Hypothalamus (tissue), 51 donors: ENCODE results near the gene ROBO4.

ENCODE experiments used
- DNase-seq, 51 donors: peaks; one replicate each; lab custom pipeline; 2025; lab: John Stamatoyannopoulos, UW

Gene ROBO4

DNA sequence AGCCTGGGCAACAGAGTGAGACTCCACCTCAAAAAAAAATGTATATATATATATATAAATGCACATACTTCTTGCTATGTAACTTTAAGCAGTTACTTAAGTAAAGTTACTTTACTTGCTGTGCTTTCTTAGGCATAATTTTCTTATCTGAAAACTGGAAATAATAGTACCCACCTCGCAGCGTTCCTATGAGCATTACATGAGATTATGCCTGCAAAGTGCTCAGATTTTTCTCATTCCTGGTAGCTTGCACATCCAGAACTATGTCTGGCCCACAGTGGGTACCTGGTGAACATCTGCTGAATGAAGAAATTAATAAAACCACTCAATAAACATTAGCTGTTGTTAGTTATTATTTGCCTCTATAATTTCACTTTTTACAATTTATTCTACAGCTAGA is 38.5 kb downstream of the ROBO4 start:
- no peak for DNase-seq

DNA sequence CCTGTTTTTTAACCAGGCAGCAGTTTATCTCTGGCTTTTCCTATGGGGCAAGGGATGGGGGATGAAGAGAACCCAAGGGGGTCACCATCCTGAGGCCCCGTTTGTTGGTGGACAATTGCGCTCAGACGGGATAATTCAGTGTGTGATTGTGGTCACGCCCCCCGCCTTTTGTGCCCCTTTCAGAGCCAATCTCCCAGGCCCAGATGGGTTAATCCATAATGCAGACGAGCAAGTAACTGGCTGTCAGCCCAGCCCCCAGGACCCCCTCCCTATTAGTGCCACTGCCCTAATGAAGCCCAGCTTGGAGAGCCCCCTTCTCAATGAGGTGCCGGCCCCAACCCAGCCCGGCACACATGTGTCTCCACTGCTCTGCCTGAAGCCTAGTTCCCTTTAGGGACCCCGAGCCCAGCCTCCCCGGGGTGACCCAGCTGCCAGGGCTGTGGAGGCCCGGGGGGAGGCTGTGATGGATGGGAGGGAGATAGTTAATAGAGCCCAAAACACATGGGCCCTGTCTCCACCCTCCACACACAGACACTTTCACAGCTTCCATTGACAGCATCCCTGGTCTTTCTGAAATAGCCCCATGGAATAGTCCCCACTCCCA is 51.5 kb downstream of the ROBO4 start:
- DNase-seq: no peak

DNA sequence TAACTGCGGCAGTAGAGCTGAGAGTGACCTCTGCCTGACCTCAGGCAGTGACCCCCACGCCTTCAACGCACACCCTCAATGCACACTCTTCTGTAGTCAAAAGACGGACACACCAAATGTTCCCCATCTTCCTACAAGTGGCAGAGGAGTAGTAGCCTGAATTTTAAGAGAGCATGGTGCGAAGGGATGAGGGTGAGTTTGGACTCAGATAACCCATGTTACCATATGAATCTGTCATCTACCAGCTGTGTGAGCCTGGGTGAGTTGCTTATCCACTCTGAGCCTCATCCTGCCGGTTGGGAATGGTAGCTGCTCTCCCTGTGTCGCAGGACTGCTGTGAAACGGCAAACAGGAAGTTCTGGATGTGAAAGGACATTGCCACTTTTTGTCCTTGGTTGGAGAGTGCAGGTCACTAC is 53.0 kb downstream of the ROBO4 start:
- no peak for DNase-seq

DNA sequence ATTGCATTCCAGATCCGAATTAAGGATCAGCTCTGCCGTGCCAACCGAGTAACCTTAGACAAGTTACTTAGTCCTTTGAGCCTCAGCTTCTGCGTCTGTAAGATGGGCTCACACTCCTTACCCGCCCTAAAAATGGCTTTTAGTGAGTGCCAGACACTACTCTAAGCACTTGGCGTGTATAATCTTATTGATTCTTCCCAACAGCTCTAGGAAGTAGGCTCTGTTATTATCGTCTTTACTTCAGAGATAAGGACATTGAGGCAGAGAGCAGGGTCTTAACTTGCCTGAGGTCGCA is 54.1 kb downstream of the ROBO4 start:
- no peak for DNase-seq

DNA sequence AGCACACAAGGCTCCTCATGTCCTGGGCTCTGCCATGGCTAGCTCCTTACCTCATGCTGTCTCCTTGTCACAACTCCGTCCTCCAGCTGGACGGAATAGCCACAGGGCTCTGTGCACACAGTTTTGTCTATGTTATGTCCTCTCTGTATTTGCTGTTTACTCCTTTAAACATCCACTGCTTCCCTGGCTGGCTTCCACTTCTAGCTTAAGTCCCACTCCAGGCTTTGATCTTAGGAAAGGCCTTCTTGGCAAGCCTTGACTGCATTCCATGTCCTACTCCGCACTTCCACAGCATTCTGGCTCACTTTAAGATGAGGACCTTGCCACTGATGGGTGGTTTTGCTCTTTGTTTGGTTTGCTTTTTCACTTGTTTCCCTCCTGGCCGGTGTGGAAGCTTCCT is 55.4 kb downstream of the ROBO4 start:
- DNase-seq: no peak

DNA sequence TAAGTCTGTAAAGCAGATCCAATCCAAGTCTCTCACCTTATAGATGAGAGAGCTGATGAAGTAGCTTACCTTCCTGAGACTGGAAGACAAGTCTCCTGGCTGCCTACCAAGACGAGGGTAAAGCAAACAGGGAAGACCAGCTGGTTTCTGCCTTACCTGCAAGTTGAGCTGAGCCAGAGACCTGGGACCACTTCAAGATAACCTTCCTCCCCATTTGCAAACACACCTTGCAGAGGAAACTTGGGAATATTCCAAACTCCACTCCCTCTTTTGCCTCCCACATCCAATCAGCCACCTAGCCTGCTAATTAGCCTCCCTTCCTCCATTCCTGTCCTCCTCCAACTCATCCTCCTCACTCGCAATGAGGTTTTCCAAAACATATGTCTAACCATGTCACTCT is 55.8 kb downstream of the ROBO4 start:
- no peak for DNase-seq

DNA sequence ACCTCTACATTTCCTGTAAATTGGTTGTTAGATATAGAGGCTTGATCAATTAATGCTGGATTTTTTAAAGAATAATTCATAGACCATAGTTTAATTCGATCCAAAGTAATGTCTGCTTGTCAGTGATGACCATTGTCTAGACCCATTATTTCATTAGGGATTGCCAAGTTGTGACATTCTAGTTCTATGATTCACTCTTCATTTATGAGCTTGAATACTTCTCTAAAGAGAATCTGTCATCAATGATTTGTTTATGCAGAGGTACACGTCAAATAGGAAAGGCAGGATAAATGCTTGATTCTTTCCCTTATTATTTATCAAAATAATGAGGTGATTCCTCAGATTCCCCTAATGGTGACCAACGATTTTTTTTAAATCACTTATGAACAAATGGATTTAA is 56.5 kb downstream of the ROBO4 start:
- DNase-seq: no peak

DNA sequence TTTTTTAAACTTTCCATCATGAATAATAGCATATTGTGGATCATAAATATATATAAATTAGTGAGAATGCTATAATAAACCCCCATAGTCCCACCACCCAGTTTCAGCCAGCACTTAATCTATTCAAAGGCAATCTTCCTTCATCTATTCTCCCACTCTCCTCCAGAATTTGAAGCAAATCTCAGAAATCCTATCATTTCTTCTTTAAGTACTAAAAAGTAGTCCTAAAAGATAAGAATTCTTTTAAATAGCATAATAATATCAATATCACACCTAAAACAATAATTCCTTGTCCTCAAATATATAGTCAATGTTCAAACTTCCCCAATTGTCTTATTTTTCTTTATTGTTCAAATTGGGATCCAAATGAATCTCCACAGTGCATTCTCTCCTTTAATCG is 57.0 kb downstream of the ROBO4 start:
- no peak for DNase-seq

DNA sequence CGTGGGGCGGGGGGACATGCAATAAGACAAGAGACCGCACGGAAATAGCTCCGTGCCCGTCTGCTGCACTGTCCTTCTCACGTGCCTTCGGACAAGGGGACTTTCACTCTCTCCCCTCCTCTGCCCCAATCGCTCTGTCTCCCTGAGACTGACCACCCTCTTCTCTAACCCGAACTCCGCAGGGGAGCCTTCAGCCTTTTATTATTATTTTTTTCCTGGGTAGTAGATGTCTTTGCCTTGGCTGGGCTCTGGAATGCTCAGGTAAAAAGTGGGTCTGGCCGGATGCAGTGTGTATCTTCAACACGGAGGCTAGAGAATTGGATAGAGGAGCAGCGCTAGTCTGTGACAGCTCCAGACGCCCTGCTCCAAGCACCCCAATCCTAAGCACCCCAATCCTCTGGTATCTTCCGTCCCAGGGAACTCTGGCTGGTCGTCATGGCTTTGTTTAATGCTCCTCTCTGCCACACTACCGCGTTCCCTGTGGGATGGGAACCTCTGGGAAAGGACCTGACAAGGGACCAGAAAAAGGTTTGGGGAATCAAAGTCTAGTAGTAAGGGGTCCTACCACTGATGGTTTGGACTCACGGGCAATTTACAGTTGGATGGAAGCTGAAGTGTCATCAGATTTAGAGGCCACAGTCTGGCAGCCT is 57.6 kb downstream of the ROBO4 start:
- no peak for DNase-seq

DNA sequence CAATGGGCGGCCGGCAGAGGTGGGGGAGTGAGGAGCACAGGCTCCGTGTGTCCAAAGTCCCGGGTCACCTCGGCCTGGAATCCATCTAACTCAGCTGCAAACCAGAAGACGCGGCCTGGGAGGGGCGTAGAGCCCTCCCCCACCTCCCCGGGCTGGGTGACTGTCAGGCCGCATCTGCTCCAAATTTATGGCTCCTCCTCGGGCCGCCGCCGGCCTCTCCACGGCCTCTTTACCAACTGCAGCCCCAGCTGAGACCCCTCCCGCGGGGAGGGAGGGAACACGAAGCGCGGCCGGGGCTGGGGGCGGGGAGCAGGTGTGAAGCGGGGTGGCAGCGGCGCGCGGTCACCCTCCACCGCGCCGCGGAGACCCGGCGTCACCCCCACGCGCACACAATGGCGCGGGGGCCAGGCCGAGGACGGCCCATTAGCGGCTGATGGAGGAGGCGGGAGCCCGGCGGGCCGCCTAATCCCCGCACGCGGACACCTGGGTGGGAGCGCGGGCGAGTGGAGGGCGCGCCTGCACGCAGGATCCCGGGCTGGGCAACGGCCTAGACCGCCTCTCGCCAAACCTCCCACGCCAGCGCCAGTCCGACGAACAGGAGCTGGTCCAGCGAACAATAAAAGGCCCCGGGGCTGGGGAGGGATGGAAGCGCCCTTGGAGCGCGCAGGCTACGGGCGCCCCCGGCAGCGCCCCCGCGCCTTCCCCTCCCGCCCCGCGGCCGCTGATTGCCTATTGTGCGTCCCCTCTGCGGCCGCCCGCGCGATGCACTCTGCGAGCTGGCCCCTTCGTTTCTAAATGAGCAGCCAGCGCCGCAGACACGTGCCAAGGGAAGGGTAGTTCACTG is 58.3 kb downstream of the ROBO4 start:
- peak in 4 of 51 donors; percentile 5 to 17 (median 6) for DNase-seq

DNA sequence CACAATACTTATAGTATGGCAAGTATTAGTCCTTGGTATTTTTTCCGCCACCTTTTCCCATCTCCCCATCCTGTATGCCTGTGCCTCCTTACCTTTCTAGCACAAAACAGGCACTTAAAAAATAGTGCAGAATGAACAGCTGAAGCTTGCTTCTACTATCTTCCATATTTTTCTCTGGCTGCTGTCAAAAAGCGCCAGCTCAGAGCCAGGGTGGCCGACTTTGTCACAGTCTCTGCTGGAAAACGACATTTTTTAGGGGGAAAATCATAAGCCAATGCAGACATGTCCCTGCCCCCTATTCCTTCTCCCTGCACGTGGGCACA is 58.9 kb downstream of the ROBO4 start:
- peak in 1 of 51 donors; percentile 51 for DNase-seq

DNA sequence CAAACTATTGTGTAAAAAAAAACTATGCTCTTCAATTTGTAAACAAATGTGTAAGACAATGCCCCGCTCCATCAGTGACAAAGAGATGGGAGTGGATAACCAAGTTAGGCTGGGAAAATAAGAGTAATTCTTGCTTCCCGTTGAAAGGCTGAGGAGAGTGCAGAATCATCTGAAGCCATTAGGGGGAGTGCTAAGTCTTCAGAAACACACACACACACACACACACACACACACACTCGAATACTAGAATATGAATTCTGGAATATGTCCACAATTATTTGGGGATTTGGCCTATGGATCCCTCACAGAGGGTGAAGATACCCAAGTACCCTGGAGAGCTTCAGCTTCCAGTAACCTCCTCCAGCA is 60.2 kb downstream of the ROBO4 start:
- DNase-seq: peak in 6 of 51 donors; percentile 3 to 67 (median 10)

DNA sequence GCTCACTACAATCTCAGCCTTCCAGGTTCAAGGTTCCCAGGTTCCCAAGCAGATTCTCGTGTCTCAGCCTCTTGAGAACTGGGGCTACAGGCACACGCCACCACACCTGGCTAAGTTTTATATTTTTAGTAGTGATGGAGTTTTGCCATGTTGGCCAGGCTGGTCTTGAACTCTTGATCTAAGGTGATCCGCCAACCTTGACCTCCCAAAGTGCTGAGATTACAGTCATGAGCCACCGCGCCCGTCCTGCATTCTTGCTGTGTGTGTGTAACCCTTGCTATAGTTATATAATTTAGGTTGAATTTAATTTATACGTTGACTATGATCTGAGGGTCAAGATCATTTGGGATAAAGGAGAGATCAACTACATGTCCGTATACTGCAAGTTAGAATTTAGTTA is 61.7 kb downstream of the ROBO4 start:
- DNase-seq: no peak

DNA sequence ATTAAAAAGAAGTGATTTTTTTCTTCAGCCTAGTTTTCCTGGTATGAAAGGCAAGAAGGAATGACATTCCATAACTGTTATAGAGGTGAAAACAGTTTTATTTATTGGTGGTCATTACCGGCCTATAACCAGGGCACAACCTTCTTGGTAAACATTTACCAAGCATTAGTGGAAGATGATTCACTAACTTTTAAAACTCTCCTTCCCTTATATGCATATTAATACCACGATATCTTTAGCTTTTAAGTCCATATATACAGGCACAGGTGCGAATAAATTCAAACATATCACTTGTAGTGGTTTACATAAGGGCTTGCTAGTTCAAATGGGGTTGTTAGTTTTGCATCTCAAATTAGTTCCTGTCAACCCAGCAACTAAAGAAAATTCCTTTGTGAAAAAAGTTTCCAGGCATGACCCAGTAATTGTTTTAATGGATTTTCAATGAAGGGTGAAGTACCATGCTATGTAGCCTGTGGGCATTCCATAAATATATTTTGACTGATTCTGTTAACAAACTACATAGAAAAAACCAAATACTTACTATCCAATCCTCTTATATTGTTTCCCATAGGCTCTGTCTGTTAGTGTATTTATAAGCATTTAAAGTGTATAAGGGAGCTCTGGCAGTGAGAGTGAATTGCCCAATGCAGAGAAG is 63.0 kb downstream of the ROBO4 start:
- no peak for DNase-seq
